ENCODE measurements around the gene NR3C2. TPM values are rescaled to one million over a fixed set of nuclear protein-coding genes. Genes with fewer than 3 reads are reported as not detected.

NR3C2 gene
- total RNA-seq, 2 experiments from 2014 or later, result 6.1 to 6.4 TPM

- POLR2A ChIA-PET, result no interaction called here
Measured at GRCh38 chr4:148243837-148244236, 198.4 kb downstream of the NR3C2 start.

GRCh38 chr4:148240241-148240640 lies 202.0 kb downstream of the NR3C2 start:
- Mint-ChIP-seq H3K9me3 (no peaks in the 10 kb centered on the region), H3K36me3 (ENCODE audit: low read depth) (peaks cover 2% of the 10 kb centered on the region), H3K27ac (no peak overlapping the region), H3K27me3 (no peaks in the 10 kb centered on the region), H3K4me1 (ENCODE audit: low read depth) (peaks cover 20% of the 10 kb centered on the region), H3K4me3 (no peak overlapping the region)
- intact Hi-C loops (cut with micrococcal nuclease), result no loop called here
- POLR2A ChIA-PET, result no interaction called here
- CTCF ChIA-PET, result no interaction called here
- no peak for DNase-seq
- ATAC-seq, result no peak
- TF ChIP-seq CTCF (IDR thresholded peaks at IDR 0.05), result no peak

More at GRCh38 chr4:148243837-148244236, 198.4 kb downstream of the NR3C2 start:
- no peaks in the 10 kb centered on the region for H3K27me3 Mint-ChIP-seq
- intact Hi-C loops (cut with micrococcal nuclease), result no loop called here
- H3K27ac Mint-ChIP-seq, result no peak overlapping the region
- no peak overlapping the region for H3K4me3 Mint-ChIP-seq
- no peak for TF ChIP-seq CTCF (IDR thresholded peaks at IDR 0.05)
- ATAC-seq (no peak), DNase-seq (no peak)
- H3K36me3 Mint-ChIP-seq (ENCODE audit: low read depth), result peaks cover 2% of the 10 kb centered on the region
- CTCF ChIA-PET, result interaction anchor here (1.3 kb wide), 1 partner anchor 8 kb away, joined by 3 read pairs; no protein-coding TSS in a partner anchor
- no peaks in the 10 kb centered on the region for H3K9me3 Mint-ChIP-seq
- peaks cover 23% of the 10 kb centered on the region for H3K4me1 Mint-ChIP-seq (ENCODE audit: low read depth)

DNA sequence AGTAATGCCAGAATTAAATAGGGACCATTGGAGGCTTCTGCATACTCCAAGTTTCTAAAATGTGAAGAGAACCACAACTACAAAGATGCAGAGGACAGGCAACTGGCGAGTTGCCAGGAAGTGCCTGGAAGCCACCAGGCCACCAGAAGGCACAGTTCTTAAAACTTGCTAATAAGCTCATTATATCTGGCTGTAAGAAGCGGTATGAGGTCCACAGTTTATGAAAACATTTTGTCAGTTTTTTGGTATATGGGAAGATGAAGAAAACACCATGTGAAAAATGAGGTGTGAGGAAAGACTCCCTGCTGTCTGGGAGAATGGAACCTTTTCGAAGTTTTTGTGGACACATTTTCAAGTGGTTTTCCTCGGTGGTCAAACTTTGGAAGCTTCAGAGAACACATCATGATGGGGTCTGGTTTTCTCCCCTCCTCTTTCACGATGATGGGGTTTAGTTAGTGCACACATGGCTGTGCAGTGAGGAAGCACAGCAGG lies 202.7 kb downstream of the NR3C2 start:
- no peaks in the 10 kb centered on the region for H3K27me3 Mint-ChIP-seq
- ATAC-seq (no peak), DNase-seq (peak; percentile 7)
- peaks cover 16% of the 10 kb centered on the region for H3K4me1 Mint-ChIP-seq (ENCODE audit: low read depth)
- no peak for TF ChIP-seq CTCF (IDR thresholded peaks at IDR 0.05)
- no peak overlapping the region for H3K4me3 Mint-ChIP-seq
- H3K36me3 Mint-ChIP-seq (ENCODE audit: low read depth), result peaks cover 2% of the 10 kb centered on the region
- H3K9me3 Mint-ChIP-seq, result no peaks in the 10 kb centered on the region
- ChIA-PET POLR2A (no interaction called here), CTCF (no interaction called here)
- intact Hi-C loops (cut with micrococcal nuclease), result no loop called here
- H3K27ac Mint-ChIP-seq, result no peak overlapping the region

DNA sequence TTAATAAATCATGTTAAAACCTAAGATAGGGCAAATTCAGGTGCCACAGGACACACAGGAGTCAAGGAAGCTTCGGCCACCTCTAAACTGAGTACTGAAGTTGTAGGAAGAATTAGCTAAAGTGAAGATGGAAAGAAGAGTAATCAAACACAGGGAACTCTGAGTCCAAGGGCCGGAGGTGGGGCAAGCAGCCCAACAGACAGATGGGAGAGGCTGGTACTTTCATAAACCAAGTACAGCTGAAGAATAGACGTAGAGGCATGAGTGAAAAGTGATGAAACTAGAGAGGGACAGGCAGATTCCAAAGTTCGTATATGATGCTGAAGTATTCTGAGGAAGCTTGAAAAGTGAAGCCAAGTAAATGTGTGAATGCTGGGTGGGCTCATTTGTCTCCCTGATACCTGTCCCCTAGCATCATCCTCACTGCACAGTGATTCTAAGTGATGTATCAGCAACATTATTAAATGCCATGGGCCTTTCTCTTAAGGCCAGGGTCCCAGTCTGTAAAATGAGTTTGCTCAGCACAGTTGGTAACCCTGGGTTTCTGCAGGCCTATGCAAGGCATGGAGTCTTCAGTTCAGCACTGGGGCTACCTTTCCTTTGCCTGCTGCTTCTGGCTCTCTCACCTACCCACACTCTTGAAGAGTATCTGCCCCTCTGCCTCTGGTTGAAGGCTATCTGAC lies 203.3 kb downstream of the NR3C2 start:
- intact Hi-C loops (cut with micrococcal nuclease), result no loop called here
- POLR2A ChIA-PET, result no interaction called here

More for the DNA sequence above, 203.3 kb downstream of the NR3C2 start:
- H3K9me3 Mint-ChIP-seq, result no peaks in the 10 kb centered on the region
- no peak for TF ChIP-seq CTCF (IDR thresholded peaks at IDR 0.05)
- no peak overlapping the region for H3K4me3 Mint-ChIP-seq
- H3K27ac Mint-ChIP-seq, result no peak overlapping the region
- peaks cover 16% of the 10 kb centered on the region for H3K4me1 Mint-ChIP-seq (ENCODE audit: low read depth)
- no peak for DNase-seq
- peaks cover 2% of the 10 kb centered on the region for H3K36me3 Mint-ChIP-seq (ENCODE audit: low read depth)
- ATAC-seq, result no peak
- CTCF ChIA-PET, result interaction anchor here (1.0 kb wide), 1 partner anchor 11 kb away, joined by 3 read pairs; no protein-coding TSS in a partner anchor
- no peaks in the 10 kb centered on the region for H3K27me3 Mint-ChIP-seq
